Pancreas (tissue), 10 donors: Measurements from ENCODE around the gene SAMD1. TPM values are rescaled to one million over a fixed set of nuclear protein-coding genes. Genes with fewer than 3 reads are reported as not detected.

Experiments used
- ATAC-seq, 4 donors: fragments of 200-7000 bp; cut with Tn5 transposase; one replicate each; pipeline versions ENCODE4 v1.8.0 to v1.9.1; 2020; ENCODE audit warnings: mild to moderate bottlenecking in 4 of 4, moderate library complexity in 4 of 4
- DNase-seq, 6 donors: peaks; one replicate each; pipeline ENCODE4 v3.0.0-alpha.2; 2020
- FAIRE-seq: peaks from 2 replicates; lab custom pipeline; 2012; peaks lifted over from hg19 to GRCh38; lab: Jason Lieb, UNC
- H3K27ac ChIP-seq, 4 donors: fragments of 200-600 bp; sonication (generic); 1 replicate in 3 of 4; 2 replicates in 1 of 4; pipeline versions ENCODE4 v1.5.0 to v1.8.0; 2020
- H3K27me3 ChIP-seq, 4 donors: fragments of 200-600 bp; one replicate each; pipeline ENCODE4 v1.8.0; 2021
- H3K36me3 ChIP-seq, 3 donors: fragments of 200-600 bp; sonication (generic) in 1 of 3; one replicate each; pipeline versions ENCODE4 v1.5.0 to v1.8.0; 2020 to 2021
- H3K4me1 ChIP-seq, 3 donors: fragments of 200-600 bp; one replicate each; pipeline ENCODE4 v1.8.0; 2021
- H3K4me3 ChIP-seq, 4 donors: fragments of 200-600 bp; sonication (generic) in 2 of 4; one replicate each; pipeline versions ENCODE4 v1.5.0 to v1.8.0; 2020 to 2021
- H3K9me3 ChIP-seq, 4 donors: fragments of 200-600 bp; one replicate each; pipeline ENCODE4 v1.8.0; 2021
- WGBS, 2 donors: extraction: QIAGEN DNeasy Blood & Tissue Kit; methylation state at CpG; one replicate each; pipeline ENCODE4 v1.1.7; 2013; 5-methylcytosine and 5-hydroxymethylcytosine counted together
- intact Hi-C, 3 donors: fragments of 100-400 bp; cut with DNase I; formaldehyde crosslinking; loops; one replicate each; pipeline versions ENCODE4 v1.11.1 to v1.14.2; 2022
- polyA plus RNA-seq, 2 donors: library from polyadenylated mRNA; stranded (reverse); fragments of 200-250 nt; gene quantifications; one replicate each; pipeline ENCODE4 v1.2.3, GENCODE V29; 2013
- total RNA-seq, 6 donors: library from RNA; stranded (reverse); fragmentation: NEBNext Ultra II Directional in 4 of 6; extraction: Animal tissue kit (Norgen Biotek cat#: 25700) in 4 of 6; gene quantifications; one replicate each; pipeline versions ENCODE4 v1.2.1 to v1.2.4, GENCODE V29; 2021 to 2023
- TF ChIP-seq, protein P1 (sequence below), 4 donors: fragments of 200-600 bp; sonication (generic) in 3 of 4; IDR thresholded peaks; one replicate each; pipeline versions ENCODE4 v1.5.0 to v1.8.0; 2021; ENCODE audit warnings: antibody characterized with exemption in 4 of 4
- donor health status: healthy with polysubstance abuse.
- donor health status: DM: no; HTN: no; CAD: no; lungs with moderate emphysema.
- donor health status: DM: no; HTN: no; CAD: no.
- donor health status: control.
- donor health status: control.
- donor health status: Bipolar disorder and iron deficiency.
- donor health status: DM: yes; HTN: yes; CAD: no.
- donor health status: DM: no; HTN: no; CAD: no.
- donor health status: DM: no; HTN: no; CAD: no.
- donor health status: DM: yes; HTN: yes; CAD: no.

The SAMD1 gene
- total and polyA plus RNA-seq, 8 donors = 7.9 to 24.3 (median 16.9) TPM

DNA sequence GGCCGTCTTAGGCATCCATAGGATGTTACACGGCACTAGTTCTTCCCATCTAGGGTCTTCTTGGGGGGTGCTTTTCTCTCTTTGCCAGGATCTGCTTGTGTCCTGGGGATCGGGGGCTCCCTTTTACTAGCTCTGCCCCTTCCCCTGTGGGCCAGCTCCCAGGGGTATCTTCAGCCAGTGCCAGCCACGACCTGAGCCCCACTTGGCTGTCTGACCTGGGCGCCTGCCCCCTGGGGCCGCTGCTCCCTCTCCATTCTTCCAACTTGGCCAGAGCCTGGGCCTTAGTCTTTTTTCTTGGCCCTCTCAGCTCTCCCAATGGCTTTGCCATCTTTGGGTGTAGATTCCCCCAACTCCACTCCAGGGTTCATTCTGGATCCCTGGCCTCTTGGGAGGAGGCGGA, 23.9 kb upstream of the SAMD1 start:
- no peak overlapping the region for H3K4me3 ChIP-seq
- DNase-seq (peak in 1 of 6 donors; percentile 55), FAIRE-seq (no peak), ATAC-seq (no peak)
- WGBS, 2 donors = 80 to 87% methylated on average over 5 to 7 of the region's 7 CpGs
- H3K36me3 ChIP-seq = no peaks in the 10 kb centered on the region
- TF ChIP-seq, protein P1, sequence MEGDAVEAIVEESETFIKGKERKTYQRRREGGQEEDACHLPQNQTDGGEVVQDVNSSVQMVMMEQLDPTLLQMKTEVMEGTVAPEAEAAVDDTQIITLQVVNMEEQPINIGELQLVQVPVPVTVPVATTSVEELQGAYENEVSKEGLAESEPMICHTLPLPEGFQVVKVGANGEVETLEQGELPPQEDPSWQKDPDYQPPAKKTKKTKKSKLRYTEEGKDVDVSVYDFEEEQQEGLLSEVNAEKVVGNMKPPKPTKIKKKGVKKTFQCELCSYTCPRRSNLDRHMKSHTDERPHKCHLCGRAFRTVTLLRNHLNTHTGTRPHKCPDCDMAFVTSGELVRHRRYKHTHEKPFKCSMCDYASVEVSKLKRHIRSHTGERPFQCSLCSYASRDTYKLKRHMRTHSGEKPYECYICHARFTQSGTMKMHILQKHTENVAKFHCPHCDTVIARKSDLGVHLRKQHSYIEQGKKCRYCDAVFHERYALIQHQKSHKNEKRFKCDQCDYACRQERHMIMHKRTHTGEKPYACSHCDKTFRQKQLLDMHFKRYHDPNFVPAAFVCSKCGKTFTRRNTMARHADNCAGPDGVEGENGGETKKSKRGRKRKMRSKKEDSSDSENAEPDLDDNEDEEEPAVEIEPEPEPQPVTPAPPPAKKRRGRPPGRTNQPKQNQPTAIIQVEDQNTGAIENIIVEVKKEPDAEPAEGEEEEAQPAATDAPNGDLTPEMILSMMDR (IDR thresholded peaks at IDR 0.05) = no peak
- H3K27ac ChIP-seq = no peak overlapping the region
- H3K9me3 ChIP-seq = no peaks in the 10 kb centered on the region
- H3K4me1 ChIP-seq = peaks cover 24 to 39% (median 25%) of the 10 kb centered on the region in 3 donors
- intact Hi-C loops = no loop called here
- no peaks in the 10 kb centered on the region for H3K27me3 ChIP-seq

DNA sequence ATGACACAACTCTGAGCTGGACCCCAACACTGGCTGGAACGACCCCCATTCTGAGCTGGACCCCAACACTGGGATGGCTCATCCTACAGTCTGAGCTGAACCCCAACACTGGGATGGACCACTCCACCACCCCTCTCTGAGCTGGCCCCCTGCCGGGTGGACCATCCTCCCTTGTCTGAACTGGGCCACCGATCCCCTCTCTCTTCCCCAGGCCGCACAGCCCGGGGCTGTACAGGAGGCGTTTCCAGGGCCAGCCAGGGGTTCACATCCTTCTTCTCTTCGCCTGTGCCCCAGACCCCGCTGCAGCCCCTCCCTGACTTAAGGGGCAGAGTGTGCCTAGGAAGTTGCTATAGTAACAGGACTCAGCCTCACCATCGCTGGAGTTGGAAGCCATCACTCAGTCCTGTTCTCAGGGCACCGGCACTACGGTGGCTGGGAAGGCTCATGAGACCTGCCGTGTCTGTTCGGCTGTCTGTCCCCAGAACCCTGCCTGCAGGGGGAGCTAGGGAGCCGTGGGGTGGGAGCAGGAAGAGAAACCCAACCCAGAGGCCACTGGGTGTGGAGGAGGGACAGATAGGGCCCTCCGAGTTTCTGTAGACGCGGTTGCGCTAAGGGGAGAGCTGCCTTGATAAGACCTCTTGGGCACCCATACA, 23.3 kb upstream of the SAMD1 start:
- peak in 5 of 6 donors; percentile 35 to 81 (median 74) for DNase-seq
- Histone ChIP-seq H3K4me1 (peaks cover 18 to 34% (median 19%) of the 10 kb centered on the region in 3 donors), H3K9me3 (no peaks in the 10 kb centered on the region), H3K36me3 (no peaks in the 10 kb centered on the region), H3K27ac (peak overlapping the region in 1 of 4 donors; percentile 2), H3K27me3 (no peaks in the 10 kb centered on the region), H3K4me3 (no peak overlapping the region)
- TF ChIP-seq, protein P1 (IDR thresholded peaks at IDR 0.05) = peak in 1 of 4 donors; percentile 7
- 75 to 79% methylated on average over 18 of the region's 18 CpGs for WGBS, 2 donors
- no peak for ATAC-seq
- FAIRE-seq = no peak
- intact Hi-C loops = no loop called here

DNA sequence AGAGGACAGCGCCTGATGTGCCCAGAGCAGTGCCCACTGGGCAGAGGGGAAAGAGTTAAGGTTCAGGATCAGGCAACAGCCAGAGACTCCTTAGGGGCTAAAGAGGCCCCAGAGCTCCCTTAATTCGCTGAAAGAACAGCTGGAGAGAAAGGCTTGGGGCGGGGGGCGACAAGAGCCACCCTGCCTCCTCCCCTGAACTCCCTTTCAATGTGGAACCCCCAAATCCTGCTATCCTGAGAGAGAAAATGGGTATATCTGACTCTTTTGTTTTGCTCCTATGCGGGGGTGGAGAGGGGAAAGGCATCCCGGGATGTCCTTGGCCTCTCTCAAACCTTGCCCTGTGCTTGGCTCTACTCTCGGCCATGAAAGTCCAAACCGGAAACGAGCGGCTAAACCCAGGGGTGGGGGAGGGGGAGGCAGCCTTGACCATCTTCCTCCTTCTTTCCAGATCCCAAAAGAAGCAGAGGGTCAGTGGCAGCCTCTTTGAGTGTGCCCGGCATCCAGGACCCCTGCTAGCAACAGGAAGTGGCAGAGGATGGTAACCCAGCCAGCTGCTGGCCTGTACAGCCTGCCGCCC, 22.3 kb upstream of the SAMD1 start:
- H3K36me3 ChIP-seq = no peaks in the 10 kb centered on the region
- TF ChIP-seq, protein P1 (IDR thresholded peaks at IDR 0.05) = no peak
- H3K9me3 ChIP-seq = no peaks in the 10 kb centered on the region
- 34 to 35% methylated on average over 11 to 12 of the region's 12 CpGs for WGBS, 2 donors
- DNase-seq (peak in 1 of 6 donors; percentile 31), FAIRE-seq (no peak), ATAC-seq (no peak)
- intact Hi-C loops = no loop called here
- peak overlapping the region; percentile 2 to 23 (median 10) for H3K27ac ChIP-seq
- no peaks in the 10 kb centered on the region for H3K27me3 ChIP-seq
- no peak overlapping the region for H3K4me3 ChIP-seq
- peaks cover 14 to 29% (median 16%) of the 10 kb centered on the region in 3 donors for H3K4me1 ChIP-seq

DNA sequence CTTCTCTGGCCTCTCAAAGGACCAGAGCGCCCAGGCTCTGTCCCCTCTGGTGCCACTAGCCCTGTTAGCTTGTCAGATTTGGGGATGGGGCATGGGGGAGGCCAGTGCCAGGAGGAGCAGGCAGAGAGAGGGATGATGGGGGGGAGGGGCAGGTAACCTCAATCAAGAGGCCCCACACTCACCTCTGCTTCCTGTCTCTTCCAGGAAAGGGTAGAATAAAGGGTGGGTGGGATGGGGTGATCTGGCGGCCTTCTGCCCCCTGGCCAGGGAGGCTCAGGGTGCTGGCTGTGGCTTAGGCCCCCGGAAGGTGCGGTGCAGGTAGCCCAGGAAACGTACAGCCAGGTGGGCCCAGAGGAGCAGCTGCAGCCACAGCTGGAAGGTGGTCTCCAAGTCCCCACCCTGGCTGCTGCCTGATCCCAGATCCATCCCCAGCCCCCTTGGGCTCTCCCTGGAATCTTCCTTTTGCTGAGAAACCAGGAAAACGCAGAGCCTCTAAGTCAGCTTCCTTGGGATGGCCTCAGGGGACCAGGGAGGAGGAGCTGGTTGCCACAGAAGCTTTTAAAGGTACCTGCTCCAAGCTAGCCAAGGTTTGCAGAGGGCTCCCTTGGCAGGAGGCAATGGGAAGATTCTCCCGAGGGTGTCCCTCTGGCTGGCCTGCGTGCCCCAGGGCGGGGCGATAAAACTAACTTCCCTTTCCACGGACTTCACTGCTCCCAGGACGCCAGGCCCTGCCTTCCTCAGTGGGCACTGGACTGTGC, 21.7 kb upstream of the SAMD1 start:
- ATAC-seq = no peak
- peak in 1 of 6 donors; percentile 59 for DNase-seq
- H3K36me3 ChIP-seq = no peaks in the 10 kb centered on the region
- no peaks in the 10 kb centered on the region for H3K27me3 ChIP-seq
- 74 to 88% methylated on average over 12 of the region's 12 CpGs for WGBS, 2 donors
- H3K9me3 ChIP-seq = no peaks in the 10 kb centered on the region
- H3K27ac ChIP-seq = peak overlapping the region; percentile 2 to 23 (median 10)
- FAIRE-seq = no peak
- intact Hi-C loops = no loop called here
- H3K4me1 ChIP-seq = peaks cover 14 to 29% (median 16%) of the 10 kb centered on the region in 3 donors
- TF ChIP-seq, protein P1 (IDR thresholded peaks at IDR 0.05) = no peak
- no peak overlapping the region for H3K4me3 ChIP-seq
